NOMO-1 treated with dmso at 0.1 percent for 144 hours (cell line): ENCODE data around the gene NOVA1.

ENCODE experiments used
- DNase-seq: peaks from one replicate; lab custom pipeline; 2025; ENCODE audit not compliant: unreplicated experiment; lab: John Stamatoyannopoulos, UW

The NOVA1 gene

GRCh38 chr14:26594148-26594547 is 3.7 kb downstream of the NOVA1 start:
- DNase-seq = no peak

DNA sequence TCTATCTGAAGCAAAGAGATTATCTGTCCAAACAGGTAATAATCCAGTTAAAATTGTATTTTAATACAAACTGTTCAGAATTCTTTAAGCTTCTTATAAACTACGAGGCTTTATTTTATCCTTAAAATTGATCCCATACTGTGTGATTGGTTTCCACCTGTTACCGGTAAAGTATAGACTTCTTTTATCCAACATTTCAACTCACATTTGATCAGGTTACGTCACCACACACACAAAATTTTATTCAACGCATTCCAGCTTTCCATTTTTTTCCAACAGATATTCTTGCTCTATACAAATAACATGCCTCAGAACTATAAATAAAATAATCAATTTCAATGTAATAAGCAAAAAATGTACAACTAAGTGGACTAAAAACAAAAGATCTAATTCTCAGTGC is 4.5 kb downstream of the NOVA1 start:
- DNase-seq = no peak

DNA sequence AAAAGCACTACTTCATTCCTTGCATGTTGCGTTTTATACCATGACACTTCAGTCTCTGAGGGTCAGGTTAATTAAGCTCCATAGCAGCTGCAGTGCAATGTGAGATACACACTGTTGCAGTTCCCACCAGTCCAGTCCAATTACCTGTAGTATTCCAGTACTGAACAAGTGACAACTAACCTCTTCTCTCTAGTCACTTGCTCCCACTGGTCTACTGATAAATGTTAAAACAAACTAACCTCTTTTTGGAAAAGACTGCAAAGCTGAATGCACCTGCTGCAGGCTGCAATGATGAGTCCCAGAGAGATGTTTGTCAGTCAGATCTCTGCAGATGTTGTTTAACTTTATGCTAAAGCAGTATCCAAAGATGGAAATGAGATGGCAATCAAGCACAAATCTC is 7.9 kb downstream of the NOVA1 start:
- no peak for DNase-seq

GRCh38 chr14:26577711-26578110 is 20.1 kb downstream of the NOVA1 start:
- DNase-seq = no peak

DNA sequence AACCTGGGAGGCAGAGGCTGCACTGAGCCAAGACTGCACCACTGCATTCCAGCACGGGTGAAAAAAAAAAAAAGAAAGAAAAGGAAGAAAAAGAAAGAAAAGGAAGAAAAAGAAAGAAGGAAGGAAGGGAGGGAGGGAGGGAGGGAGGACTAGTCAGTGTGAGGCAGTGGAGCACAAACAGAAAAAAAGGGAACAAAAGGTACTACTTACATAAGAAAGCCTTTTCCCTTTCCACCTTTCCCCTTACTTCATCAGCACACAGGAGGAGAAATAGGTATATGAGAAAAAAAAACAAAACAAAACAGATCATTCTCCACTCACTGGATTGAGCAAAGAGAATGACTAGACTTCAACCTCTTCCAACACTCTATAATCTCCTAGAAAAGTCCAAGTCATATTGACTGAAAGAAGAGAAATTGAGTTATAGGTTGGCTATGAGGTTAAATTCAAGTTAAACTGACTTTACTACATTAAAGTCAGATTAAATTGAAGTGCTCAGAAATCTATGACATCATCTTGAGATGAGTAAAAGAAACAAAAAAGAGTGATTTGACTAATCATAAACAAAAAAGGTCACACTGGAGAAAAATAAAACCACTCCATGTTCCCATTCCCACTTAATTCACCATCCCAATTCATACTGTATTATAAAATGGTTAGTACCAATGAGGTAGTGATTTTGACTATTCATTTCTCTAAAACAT is 43.6 kb downstream of the NOVA1 start:
- no peak for DNase-seq

DNA sequence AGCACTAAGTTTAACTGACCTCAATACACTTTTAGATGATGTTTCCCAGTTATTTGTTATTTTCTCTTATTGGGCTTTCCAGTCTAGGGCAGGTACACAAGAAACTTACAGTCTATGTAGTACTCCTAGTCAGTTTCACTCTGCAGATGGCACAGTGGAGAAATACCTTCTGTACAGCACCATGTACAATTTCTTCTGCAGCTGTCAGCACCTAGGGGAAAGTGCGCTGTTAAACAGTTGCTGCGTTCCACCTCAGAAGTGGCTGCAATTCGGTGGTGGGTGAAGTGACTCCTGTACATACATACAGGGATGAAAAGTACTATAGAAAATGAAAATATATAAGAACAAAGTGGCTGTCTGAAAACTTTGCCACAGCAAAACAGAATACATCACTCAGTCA is 48.3 kb downstream of the NOVA1 start:
- no peak for DNase-seq

- no peak for DNase-seq
Observed at GRCh38 chr14:26548406-26548805, 49.4 kb downstream of the NOVA1 start.

GRCh38 chr14:26538176-26538575 is 59.7 kb downstream of the NOVA1 start:
- no peak for DNase-seq

- DNase-seq = no peak
Observed at GRCh38 chr14:26531894-26532293, 65.9 kb downstream of the NOVA1 start.

GRCh38 chr14:26528415-26529182 is 69.2 kb downstream of the NOVA1 start:
- no peak for DNase-seq

DNA sequence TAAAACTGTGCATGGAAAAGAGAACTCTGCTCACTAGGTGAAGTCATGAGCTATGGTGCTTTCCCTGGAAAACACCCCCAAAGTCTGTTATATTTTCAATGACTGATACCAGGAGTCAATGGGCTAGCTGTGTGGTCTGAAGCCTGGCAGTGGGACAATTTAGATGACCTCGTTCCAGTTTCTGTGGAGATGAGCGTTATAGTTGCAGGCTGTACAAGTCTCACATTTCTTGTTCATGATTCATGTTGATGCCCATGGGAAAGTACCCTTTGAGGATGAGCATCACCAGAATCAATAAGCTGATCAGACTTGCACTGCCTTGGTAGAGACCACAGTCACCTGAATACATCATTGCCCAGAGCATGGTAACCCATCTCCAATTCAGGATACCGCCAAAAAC is 70.7 kb downstream of the NOVA1 start:
- DNase-seq = no peak

GRCh38 chr14:26526137-26526536 is 71.7 kb downstream of the NOVA1 start:
- no peak for DNase-seq

DNA sequence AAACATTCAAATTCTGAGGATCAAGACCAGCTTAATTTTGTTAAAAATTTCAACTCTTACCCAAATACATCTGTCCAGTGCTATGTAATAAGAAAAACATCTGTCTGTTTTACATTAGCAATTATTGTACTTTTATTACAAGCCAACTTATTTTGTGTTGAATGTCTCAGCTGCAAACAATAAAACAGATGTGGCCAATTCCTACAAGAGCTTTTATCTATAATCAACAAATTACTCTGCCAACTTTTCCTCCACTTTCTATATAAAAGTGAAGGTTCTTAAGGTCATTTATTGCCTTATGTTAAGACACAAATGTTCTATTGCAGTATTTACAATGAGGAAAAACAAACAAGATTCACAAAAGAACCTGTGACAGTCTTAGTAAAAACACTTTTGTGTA is 72.7 kb downstream of the NOVA1 start:
- DNase-seq = no peak

DNA sequence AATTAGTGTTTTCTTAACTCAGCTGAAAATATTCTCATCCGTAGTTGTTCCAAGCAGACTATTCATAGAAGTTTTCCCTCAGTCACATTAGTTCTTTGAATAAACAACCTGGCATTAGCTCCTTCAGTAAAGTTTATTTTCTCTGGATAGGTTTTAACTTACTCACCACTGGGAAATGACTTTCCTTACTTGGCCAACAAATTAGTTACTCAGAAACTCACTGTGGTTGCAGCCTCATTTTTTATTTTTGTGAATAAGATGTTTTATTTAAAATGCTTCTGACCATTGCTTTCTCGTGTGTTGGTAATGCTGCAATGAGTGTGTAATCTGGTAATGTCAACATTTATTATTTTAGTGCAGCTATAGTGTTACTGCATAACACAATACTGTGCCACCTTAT is 74.9 kb downstream of the NOVA1 start:
- DNase-seq = no peak

GRCh38 chr14:26517771-26518170 is 80.1 kb downstream of the NOVA1 start:
- no peak for DNase-seq

- DNase-seq = no peak
Observed at GRCh38 chr14:26500028-26500427, 97.8 kb downstream of the NOVA1 start.

DNA sequence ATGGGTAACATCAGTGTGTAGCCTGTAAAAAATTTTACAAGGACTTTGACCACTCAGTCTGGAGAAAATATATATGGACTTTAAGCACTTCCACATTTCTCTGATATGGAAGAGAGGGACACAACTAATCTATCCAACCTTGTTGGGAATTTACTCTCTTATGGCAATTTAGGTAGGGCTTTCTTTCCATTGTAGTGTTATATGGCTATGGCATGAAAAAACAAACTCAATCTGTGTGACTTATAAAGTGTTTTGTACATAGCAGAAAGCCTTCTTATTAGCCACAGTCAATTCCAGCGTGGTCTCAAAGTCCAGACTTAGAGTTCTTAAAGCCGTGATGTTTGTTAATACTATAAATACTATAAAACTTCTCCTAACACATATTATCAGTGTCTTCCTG is 98.3 kb downstream of the NOVA1 start:
- DNase-seq = no peak

- no peak for DNase-seq
Observed at GRCh38 chr14:26486922-26487321, 110.9 kb downstream of the NOVA1 start.

DNA sequence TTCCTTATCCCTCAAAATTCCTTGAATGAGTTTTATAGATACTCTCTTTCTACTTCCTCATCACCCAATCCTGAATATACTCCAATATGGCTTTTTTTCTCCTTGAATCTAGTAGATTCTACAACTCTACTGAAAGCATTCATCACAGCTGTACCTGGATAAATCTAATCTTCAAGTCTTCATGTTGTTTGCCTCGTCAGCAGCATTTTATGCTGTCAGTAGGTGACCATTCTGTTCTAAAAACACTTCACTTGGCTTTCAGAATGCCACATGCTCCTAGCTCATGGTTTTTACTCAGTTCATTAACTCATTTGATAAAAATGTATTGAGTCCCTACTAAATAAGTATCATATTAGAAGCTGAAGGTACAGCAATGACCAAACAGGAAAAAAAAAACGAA is 113.3 kb downstream of the NOVA1 start:
- no peak for DNase-seq

DNA sequence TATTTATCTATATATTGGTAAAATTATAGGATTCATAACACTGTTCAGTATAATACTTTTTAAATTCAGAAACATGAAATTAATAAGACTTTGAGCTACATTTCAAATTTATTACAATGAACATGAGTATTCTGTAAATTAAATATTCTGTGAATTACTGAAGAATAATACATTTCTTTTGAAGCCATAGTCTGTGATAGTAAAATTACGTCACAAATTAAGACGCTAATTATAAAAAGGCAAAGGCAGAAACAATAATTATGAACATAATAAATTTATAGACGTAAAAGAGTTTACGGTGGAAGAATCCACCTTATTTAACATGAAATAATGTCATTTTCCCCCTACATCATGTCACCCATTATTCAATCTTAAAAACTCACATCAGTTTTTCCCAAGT is 118.9 kb downstream of the NOVA1 start:
- DNase-seq = no peak

DNA sequence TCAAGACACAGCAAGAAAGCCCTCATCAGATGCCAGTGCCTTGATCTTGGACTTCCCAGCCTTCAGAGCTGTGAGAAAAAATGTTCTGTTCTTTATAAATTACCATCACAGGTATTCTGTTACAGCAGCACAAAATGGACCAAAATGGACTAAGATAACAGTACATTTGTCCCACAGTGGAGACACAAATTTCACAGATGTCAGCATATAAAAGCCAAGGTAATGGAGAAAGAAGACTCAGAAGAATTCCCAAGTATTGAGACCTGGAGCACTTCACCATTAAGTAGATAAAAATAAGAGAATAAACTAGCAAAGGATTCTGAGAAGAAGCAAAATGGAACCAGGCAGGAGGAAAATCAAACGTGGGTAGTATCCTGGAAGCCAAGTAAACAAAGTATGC is 131.0 kb downstream of the NOVA1 start:
- no peak for DNase-seq

DNA sequence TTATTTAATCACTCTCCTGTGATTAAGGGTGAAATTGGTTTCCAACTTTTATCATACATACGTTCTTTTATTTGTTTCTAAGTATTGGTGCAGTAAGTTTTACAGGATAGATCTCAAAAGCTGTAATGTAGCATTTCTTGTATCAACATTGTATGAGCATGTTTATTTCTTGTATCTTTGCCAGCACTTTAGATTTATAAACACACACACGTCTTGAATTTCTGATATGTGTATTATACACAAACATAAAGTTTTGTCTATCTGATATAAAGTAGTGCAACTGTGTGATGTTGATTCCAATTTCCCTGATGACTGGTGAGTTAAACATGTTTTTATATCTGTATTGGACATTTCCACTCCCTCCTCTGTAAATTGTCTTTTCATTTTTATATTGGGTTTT is 134.7 kb downstream of the NOVA1 start:
- DNase-seq = no peak

GRCh38 chr14:26454105-26454504 is 143.7 kb downstream of the NOVA1 start:
- no peak for DNase-seq
